Ovary (tissue), 9 donors: ENCODE measurements around the gene WHRN. TPM values are rescaled to one million over a fixed set of nuclear protein-coding genes. Genes with fewer than 3 reads are reported as not detected.

Experiments
- DNase-seq, 5 donors: peaks; one replicate each; pipeline ENCODE4 v3.0.0-alpha.2; 2019 to 2020
- H3K27ac ChIP-seq, 2 donors: fragments of 200-600 bp; one replicate each; pipeline versions ENCODE4 v1.5.1 to v1.8.0; 2019 to 2022
- H3K27me3 ChIP-seq: fragments of 200-600 bp; one replicate; pipeline ENCODE4 v1.8.0; 2022
- H3K36me3 ChIP-seq: fragments of 200-600 bp; sonication (generic); one replicate; pipeline ENCODE4 v1.5.1; 2019
- H3K4me1 ChIP-seq: one replicate; pipeline ENCODE4 v1.8.1; 2013; ENCODE audit warnings: mild to moderate bottlenecking, moderate library complexity; ENCODE audit not compliant: insufficient read depth
- H3K4me3 ChIP-seq: fragments of 200-600 bp; sonication (generic); one replicate; pipeline ENCODE4 v1.5.1; 2017
- H3K9me3 ChIP-seq, 2 donors: fragments of 200-600 bp in 1 of 2; sonication (generic) in 1 of 2; one replicate each; pipeline versions ENCODE4 v1.5.1 to v1.8.1; 2013 to 2019; ENCODE audit warnings: mild to moderate bottlenecking in 1 of 2, moderate library complexity in 1 of 2
- EP300 ChIP-seq: sonication (generic); formaldehyde crosslinking; IDR thresholded peaks from one replicate; pipeline ENCODE4 v1.6.1; 2017; ENCODE audit warnings: antibody characterized with exemption
- POLR2A ChIP-seq: fragments of 450-650 bp; IDR thresholded peaks from one replicate; pipeline ENCODE4 v1.6.1; 2017; ENCODE audit warnings: antibody characterized with exemption, mild to moderate bottlenecking, moderate library complexity
- WGBS, 3 donors: extraction: QIAGEN DNeasy Blood & Tissue Kit in 1 of 3; methylation state at CpG; one replicate each; pipeline versions ENCODE4 v1.1.5 to v1.1.7; 2013 to 2017; 5-methylcytosine and 5-hydroxymethylcytosine counted together
- intact Hi-C, 4 donors: fragments of 100-400 bp; cut with DNase I; formaldehyde crosslinking; loops; one replicate each; pipeline versions ENCODE4 v1.11.0 to v1.15.1; 2022 to 2023
- polyA plus RNA-seq, 2 donors: library from polyadenylated mRNA; stranded (reverse); fragments of 200-250 nt in 1 of 2; fragments of 350-450 nt in 1 of 2; fragmentation: Illumina TruSeq in 1 of 2; extraction: RNeasy Lipid Tissue Mini Kit (QIAGEN cat#74804) in 1 of 2; gene quantifications; one replicate each; pipeline ENCODE4 v1.2.3, GENCODE V29; 2013 to 2014
- total RNA-seq, 7 donors: library from RNA; depleted of rRNA in 2 of 7; stranded (reverse); fragments of >200 nt in 2 of 7; fragmentation: NEBNext Ultra II Directional in 3 of 7; extraction: Animal tissue kit (Norgen Biotek cat#: 25700) in 3 of 7; gene quantifications; one replicate each; pipeline versions ENCODE4 v1.1.0 to v1.2.4, GENCODE V29; 2016 to 2023
- TF ChIP-seq, protein P1 (sequence below), 3 donors: fragments of 450-650 bp in 2 of 3; fragments of 200-600 bp in 1 of 3; IDR thresholded peaks; one replicate each; pipeline versions ENCODE4 v1.5.1 to v1.8.0; 2016 to 2022; ENCODE audit warnings: antibody characterized with exemption in 3 of 3, mild to moderate bottlenecking in 1 of 3
- donor health status: DM: no; HTN: no; CAD: no; lungs with moderate emphysema.
- donor health status: DM: no; HTN: no; CAD: no.
- donor health status: Bipolar disorder and iron deficiency.
- donor health status: DM: yes; HTN: yes; CAD: no.
- donor health status: DM: no; HTN: no; CAD: no.
- donor health status: DM: yes; HTN: yes; CAD: no.

WHRN gene
- total and polyA plus RNA-seq, 9 donors = 1.7 to 28.5 (median 20.3) TPM

- TF ChIP-seq, protein P1, sequence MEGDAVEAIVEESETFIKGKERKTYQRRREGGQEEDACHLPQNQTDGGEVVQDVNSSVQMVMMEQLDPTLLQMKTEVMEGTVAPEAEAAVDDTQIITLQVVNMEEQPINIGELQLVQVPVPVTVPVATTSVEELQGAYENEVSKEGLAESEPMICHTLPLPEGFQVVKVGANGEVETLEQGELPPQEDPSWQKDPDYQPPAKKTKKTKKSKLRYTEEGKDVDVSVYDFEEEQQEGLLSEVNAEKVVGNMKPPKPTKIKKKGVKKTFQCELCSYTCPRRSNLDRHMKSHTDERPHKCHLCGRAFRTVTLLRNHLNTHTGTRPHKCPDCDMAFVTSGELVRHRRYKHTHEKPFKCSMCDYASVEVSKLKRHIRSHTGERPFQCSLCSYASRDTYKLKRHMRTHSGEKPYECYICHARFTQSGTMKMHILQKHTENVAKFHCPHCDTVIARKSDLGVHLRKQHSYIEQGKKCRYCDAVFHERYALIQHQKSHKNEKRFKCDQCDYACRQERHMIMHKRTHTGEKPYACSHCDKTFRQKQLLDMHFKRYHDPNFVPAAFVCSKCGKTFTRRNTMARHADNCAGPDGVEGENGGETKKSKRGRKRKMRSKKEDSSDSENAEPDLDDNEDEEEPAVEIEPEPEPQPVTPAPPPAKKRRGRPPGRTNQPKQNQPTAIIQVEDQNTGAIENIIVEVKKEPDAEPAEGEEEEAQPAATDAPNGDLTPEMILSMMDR (IDR thresholded peaks at IDR 0.05) = no peak
- TF ChIP-seq EP300 (no peak), POLR2A (no peak)
- 39 to 73% (median 51%) methylated on average over 8 of the region's 8 CpGs for WGBS, 3 donors
These were observed 11.6 kb downstream of the WHRN start for GRCh38 chr9:114493521-114494184.

GRCh38 chr9:114492991-114493390 is 12.3 kb downstream of the WHRN start:
- H3K4me3 ChIP-seq = no peak overlapping the region
- 93 to 96% (median 93%) methylated on average over 7 of the region's 7 CpGs for WGBS, 3 donors
- H3K27ac ChIP-seq = no peak overlapping the region
- no peaks in the 10 kb centered on the region for H3K9me3 ChIP-seq
- no peak for DNase-seq
- H3K4me1 ChIP-seq = peaks cover 3% of the 10 kb centered on the region
- TF ChIP-seq EP300 (no peak), POLR2A (no peak)
- TF ChIP-seq, protein P1 (IDR thresholded peaks at IDR 0.05) = no peak
- intact Hi-C loops = no loop called here
- no peaks in the 10 kb centered on the region for H3K36me3 ChIP-seq
- no peaks in the 10 kb centered on the region for H3K27me3 ChIP-seq

More at GRCh38 chr9:114493521-114494184, 11.6 kb downstream of the WHRN start:
- no peaks in the 10 kb centered on the region for H3K27me3 ChIP-seq
- no peak overlapping the region for H3K27ac ChIP-seq
- no peak for DNase-seq
- H3K36me3 ChIP-seq = no peaks in the 10 kb centered on the region
- intact Hi-C loops = no loop called here
- H3K4me3 ChIP-seq = no peak overlapping the region
- no peaks in the 10 kb centered on the region for H3K9me3 ChIP-seq
- H3K4me1 ChIP-seq = peaks cover 3% of the 10 kb centered on the region

DNA sequence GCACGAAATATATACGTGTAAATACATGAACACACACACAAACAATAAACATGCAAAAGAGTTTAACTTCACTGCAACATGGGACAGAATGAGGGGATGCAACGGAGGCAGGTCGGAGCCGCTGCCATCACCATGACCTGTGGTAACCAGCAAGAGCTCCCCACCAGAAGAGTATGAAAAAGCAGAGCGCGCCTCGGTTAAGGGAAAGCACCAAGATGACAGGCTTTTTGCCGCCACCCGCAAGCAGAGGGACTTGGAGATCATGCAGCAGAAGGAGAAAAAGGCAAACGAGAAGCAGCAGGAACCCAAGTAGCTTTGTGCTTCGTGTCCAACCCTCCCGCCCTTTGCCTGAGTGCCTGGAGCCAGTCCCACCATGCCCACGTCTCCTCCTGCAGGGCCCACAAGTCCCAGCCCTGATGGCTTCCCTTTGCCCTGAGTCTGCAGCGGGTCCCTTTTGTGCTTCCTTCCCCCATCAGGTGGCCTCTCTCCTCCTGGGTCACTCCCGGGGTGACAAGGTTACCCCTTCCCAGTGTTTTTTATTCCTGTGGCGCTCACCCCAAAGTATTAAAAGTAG is 13.8 kb downstream of the WHRN start:
- intact Hi-C loops = no loop called here
- no peaks in the 10 kb centered on the region for H3K27me3 ChIP-seq
- H3K9me3 ChIP-seq = no peaks in the 10 kb centered on the region
- no peak for DNase-seq
- H3K36me3 ChIP-seq = no peaks in the 10 kb centered on the region
- TF ChIP-seq EP300 = no peak
- TF ChIP-seq POLR2A = no peak
- TF ChIP-seq, protein P1 (IDR thresholded peaks at IDR 0.05) = no peak
- no peak overlapping the region for H3K4me3 ChIP-seq
- peaks cover 3% of the 10 kb centered on the region for H3K4me1 ChIP-seq
- no peak overlapping the region for H3K27ac ChIP-seq
- WGBS, 3 donors = 84 to 91% (median 89%) methylated on average over 17 of the region's 17 CpGs

GRCh38 chr9:114489928-114490327 is 15.3 kb downstream of the WHRN start:
- no peaks in the 10 kb centered on the region for H3K36me3 ChIP-seq
- intact Hi-C loops = loop anchor here in 1 of 4 donors (10.0 kb wide), 1 partner anchor 55 kb away; no protein-coding TSS in a partner anchor
- no peaks in the 10 kb centered on the region for H3K27me3 ChIP-seq
- no peak overlapping the region for H3K27ac ChIP-seq
- 91 to 95% (median 94%) methylated on average over 12 of the region's 12 CpGs for WGBS, 3 donors
- H3K4me1 ChIP-seq = peaks cover 5% of the 10 kb centered on the region
- no peak for DNase-seq
- TF ChIP-seq POLR2A (no peak), EP300 (no peak)
- TF ChIP-seq, protein P1 (IDR thresholded peaks at IDR 0.05) = no peak
- no peaks in the 10 kb centered on the region for H3K9me3 ChIP-seq
- no peak overlapping the region for H3K4me3 ChIP-seq
